OCI-LY3 (cell line): ENCODE data around the gene MED27.

Source experiments
- H2AFZ ChIP-seq: fragments of 200-600, 300-600 bp; shearing (Covaris generic); 2 replicates; pipeline ENCODE4 v1.6.0; 2014; ENCODE audit warnings: antibody characterized with exemption, low read depth, low read length
- H3K27ac ChIP-seq: fragments of 200-600, 300-600 bp; sonication (generic); 2 replicates; pipeline ENCODE4 v1.5.1; 2014; ENCODE audit warnings: mild to moderate bottlenecking, low read length, moderate library complexity, mixed read lengths
- H3K27me3 ChIP-seq: fragments of 200-600, 300-600 bp; sonication (generic); 2 replicates; pipeline ENCODE4 v1.6.1; 2014; ENCODE audit warnings: low read depth, low read length, mixed read lengths
- H3K36me3 ChIP-seq: fragments of 200-600, 300-600 bp; sonication (generic); replicated peaks from 2 replicates; pipeline ENCODE3; 2014; ENCODE audit warnings: low read depth, low read length, mixed read lengths
- H3K4me1 ChIP-seq: fragments of 300-600, 200-600 bp; sonication (generic); 2 replicates; pipeline ENCODE4 v1.6.1; 2014; ENCODE audit warnings: low read length, mixed read lengths
- H3K4me2 ChIP-seq: fragments of 200-600, 300-600 bp; sonication (generic); 2 replicates; pipeline ENCODE4 v1.6.1; 2014; ENCODE audit warnings: low read length, mixed read lengths
- H3K4me3 ChIP-seq: fragments of 300-600, 200-600 bp; sonication (generic); 2 replicates; pipeline ENCODE4 v1.5.1; 2014; ENCODE audit warnings: antibody characterized with exemption, mild to moderate bottlenecking, low read length, moderate library complexity
- H3K79me2 ChIP-seq: fragments of 300-600, 200-600 bp; shearing (Covaris generic); 2 replicates; pipeline ENCODE4 v1.6.1; 2014; ENCODE audit warnings: mild to moderate bottlenecking, low read length, mixed read lengths
- H3K9ac ChIP-seq: fragments of 300-600, 200-600 bp; shearing (Covaris generic); 2 replicates; pipeline ENCODE4 v1.6.0; 2014; ENCODE audit warnings: mild to moderate bottlenecking, low read length, moderate library complexity
- H3K9me3 ChIP-seq: fragments of 200-600, 300-600 bp; shearing (Covaris generic); 2 replicates; pipeline ENCODE4 v1.6.1; 2014; ENCODE audit warnings: low read length, mixed read lengths; ENCODE audit not compliant: insufficient read depth
- H4K20me1 ChIP-seq: fragments of 200-600, 300-600 bp; sonication (generic); 2 replicates; pipeline ENCODE4 v1.6.1; 2016; ENCODE audit warnings: low read length, mixed read lengths; ENCODE audit not compliant: insufficient read depth
- CTCF ChIP-seq: fragments of 200-600, 300-600 bp; sonication (generic); IDR thresholded peaks from 2 replicates; pipeline ENCODE4 v1.5.1; 2014; ENCODE audit warnings: antibody characterized with exemption, low read length, low read depth
- EZH2phosphoT487 ChIP-seq: fragments of 200-600 bp; shearing (Covaris generic); IDR thresholded peaks from 2 replicates; pipeline ENCODE4 v1.6.1; 2018; ENCODE audit warnings: antibody characterized with exemption, mixed run types, low read depth

Gene MED27

DNA sequence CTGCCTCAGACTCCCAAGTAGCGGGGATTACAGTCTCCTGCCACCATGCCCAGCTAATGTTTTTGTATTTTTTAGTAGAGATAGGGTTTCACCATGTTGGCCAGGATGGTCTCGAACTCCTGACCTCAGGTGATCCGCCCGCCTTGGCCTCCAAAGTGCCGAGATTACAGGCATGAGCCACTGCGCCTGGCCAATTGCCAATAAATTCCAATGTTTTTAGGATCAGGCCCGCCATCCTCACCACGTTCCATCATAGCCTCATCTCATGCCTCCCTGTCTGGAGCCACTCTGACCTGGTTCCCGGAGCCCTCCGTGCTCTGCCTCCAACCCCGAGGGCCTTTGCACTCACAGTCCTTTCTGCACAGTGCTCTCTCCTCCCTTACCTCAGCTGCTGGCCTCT is 268.3 kb downstream of the MED27 start:
- Histone ChIP-seq H3K9me3 (no peaks in the 10 kb centered on the region), H2AFZ (no peak overlapping the region), H3K36me3 (no peaks in the 10 kb centered on the region), H3K79me2 (no peaks in the 10 kb centered on the region), H3K4me1 (no peaks in the 10 kb centered on the region), H3K9ac (no peak overlapping the region), H3K4me3 (no peak overlapping the region), H3K27me3 (0 out of 2 replicates have a peak, but pooled peaks cover 6% of the 10 kb centered on the region), H4K20me1 (peaks cover 6% of the 10 kb centered on the region), H3K27ac (no peak overlapping the region), H3K4me2 (no peak overlapping the region)
- TF ChIP-seq CTCF (no peak), EZH2phosphoT487 (no peak)

DNA sequence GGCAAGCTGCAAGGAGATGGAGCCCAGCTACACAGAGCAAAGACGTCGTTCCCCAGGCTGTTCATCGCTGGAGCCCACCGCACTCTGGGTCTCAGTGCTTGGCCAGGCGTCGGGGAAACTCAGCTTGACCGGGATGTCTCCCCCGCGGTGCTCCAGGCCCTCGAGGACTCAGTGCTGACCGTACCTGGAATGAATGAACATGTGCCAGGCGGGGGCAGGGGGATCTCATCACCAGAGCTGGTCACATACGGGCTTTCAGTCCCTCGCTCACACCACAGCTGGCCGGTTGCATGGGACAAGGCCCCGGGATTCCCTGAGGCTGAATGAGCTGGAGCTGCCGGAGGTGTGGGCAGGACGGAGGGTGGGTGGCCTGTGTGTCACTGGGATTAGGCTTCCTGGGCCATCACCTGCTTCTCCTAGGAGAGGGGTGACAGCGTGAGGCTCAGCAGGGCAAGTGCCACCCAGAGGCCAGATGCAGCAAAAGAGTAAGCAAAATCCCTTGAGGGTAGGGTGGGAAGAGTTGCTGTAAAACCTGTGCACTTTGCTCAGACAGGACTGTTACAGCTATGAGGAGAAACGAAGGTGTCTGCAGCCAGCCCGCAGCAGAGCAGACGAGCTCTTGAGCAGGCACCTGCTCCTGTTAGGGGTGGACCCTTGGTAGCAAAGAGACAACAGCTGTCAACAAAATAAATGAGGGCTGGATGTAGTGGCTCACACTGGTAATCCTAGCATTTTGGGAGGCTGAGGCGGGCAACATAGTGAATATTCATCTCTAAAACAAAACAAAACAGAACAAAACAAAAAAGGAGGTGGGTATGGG is 269.1 kb downstream of the MED27 start:
- no peak overlapping the region for H3K4me2 ChIP-seq
- no peak; the same call in 1 of the 2 replicates for TF ChIP-seq CTCF
- no peak for TF ChIP-seq EZH2phosphoT487
- H2AFZ ChIP-seq: no peak overlapping the region
- H3K27ac ChIP-seq: no peak overlapping the region
- peaks cover 6% of the 10 kb centered on the region for H4K20me1 ChIP-seq
- H3K9me3 ChIP-seq: no peaks in the 10 kb centered on the region
- 0 out of 2 replicates have a peak, but pooled peaks cover 3% of the 10 kb centered on the region for H3K27me3 ChIP-seq
- H3K9ac ChIP-seq: no peak overlapping the region
- H3K79me2 ChIP-seq: no peaks in the 10 kb centered on the region
- H3K4me1 ChIP-seq: no peaks in the 10 kb centered on the region
- H3K4me3 ChIP-seq: no peak overlapping the region
- no peaks in the 10 kb centered on the region for H3K36me3 ChIP-seq
